ENCODE measurements around the gene CD55.

DNA sequence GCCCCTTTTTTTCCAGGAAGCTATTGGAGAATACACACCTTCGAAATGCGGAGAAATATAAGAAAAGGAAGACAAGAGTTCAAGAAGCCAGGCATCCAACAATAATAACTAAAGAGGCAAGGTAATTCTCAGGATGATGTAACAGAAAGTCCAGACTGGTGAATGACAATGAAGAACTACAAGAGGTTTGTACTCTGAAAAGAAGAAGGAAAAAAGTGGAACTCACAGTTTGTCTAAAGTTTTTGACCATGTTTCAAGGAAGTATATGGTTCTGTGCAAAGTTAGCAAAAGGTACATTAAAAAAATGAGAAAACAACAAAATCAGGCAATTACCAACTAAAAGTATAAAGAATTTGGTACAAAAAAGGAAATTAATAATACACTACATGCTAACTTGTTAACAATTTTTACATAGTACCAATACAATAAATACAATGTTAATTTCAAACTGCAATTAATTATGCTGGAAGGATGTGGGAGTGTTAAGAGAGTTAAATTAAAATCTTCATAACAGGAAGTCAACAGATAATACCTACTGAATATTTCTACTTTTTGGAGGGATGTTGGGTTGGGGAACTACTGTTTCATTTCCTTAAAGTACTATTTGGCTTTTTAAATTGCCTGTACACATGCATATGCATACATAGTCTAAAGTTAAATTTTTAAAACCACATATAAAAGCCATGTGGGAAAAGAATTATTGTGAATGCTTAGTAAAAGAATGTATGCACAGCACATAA lies 12.9 kb upstream of the CD55 start:
- TF ChIP-seq, protein P1, sequence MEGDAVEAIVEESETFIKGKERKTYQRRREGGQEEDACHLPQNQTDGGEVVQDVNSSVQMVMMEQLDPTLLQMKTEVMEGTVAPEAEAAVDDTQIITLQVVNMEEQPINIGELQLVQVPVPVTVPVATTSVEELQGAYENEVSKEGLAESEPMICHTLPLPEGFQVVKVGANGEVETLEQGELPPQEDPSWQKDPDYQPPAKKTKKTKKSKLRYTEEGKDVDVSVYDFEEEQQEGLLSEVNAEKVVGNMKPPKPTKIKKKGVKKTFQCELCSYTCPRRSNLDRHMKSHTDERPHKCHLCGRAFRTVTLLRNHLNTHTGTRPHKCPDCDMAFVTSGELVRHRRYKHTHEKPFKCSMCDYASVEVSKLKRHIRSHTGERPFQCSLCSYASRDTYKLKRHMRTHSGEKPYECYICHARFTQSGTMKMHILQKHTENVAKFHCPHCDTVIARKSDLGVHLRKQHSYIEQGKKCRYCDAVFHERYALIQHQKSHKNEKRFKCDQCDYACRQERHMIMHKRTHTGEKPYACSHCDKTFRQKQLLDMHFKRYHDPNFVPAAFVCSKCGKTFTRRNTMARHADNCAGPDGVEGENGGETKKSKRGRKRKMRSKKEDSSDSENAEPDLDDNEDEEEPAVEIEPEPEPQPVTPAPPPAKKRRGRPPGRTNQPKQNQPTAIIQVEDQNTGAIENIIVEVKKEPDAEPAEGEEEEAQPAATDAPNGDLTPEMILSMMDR (IDR thresholded peaks at IDR 0.05), result no peak
- TF ChIP-seq POLR2AphosphoS5 (IDR thresholded peaks at IDR 0.05) (no peak), EP300 (IDR thresholded peaks at IDR 0.05) (no peak), POLR2A (IDR thresholded peaks at IDR 0.05) (no peak)
